IMR-90 (cell line): Measurements from ENCODE around the gene STX8. TPM values are rescaled to one million over a fixed set of nuclear protein-coding genes. Genes with fewer than 3 reads are reported as not detected.

ENCODE experiments used
- ATAC-seq: fragments of 200-7000 bp; cut with Tn5 transposase; 2 replicates; pipeline ENCODE4 v1.9.1; 2020; ENCODE audit warnings: low read depth, mild to moderate bottlenecking, moderate library complexity
- BruUV-seq: library from RNA; stranded (reverse); fragments of 400-500 nt; replicated peaks from 2 replicates; lab custom pipeline; 2021; lab: Mats Ljungman, UMichigan
- CTCF ChIA-PET: fragments of 300-600 bp; formaldehyde crosslinking; extraction: SDS; loops from one replicate; lab custom pipeline; 2021; ENCODE audit warnings: antibody characterized with exemption; lab: Yijun Ruan, JAX
- POLR2A ChIA-PET: fragments of 300-600 bp; sonication (Branson Sonifier 250); formaldehyde crosslinking; loops from one replicate; lab custom pipeline; 2022; ENCODE audit warnings: antibody characterized with exemption; ENCODE audit not compliant: unreplicated experiment; lab: Charles Lee
- DNase-seq: peaks from one replicate; pipeline ENCODE4 v3.0.0; 2013
- H2AFZ ChIP-seq: replicated peaks from 2 replicates; pipeline ENCODE3; 2013; ENCODE audit warnings: low read length, mild to moderate bottlenecking; ENCODE audit not compliant: poor library complexity
- H2AK5ac ChIP-seq: 2 replicates; pipeline ENCODE4 v1.6.1; 2013; ENCODE audit warnings: low read depth, low read length, inconsistent platforms
- H2AK9ac ChIP-seq: replicated peaks from 2 replicates; pipeline ENCODE3; 2013; ENCODE audit warnings: mild to moderate bottlenecking, low read depth, low read length, moderate library complexity; ENCODE audit not compliant: poor library complexity
- H2BK120ac ChIP-seq: 2 replicates; pipeline ENCODE4 v1.6.1; 2013; ENCODE audit warnings: low read depth, low read length, inconsistent platforms
- H2BK15ac ChIP-seq: 3 replicates; pipeline ENCODE4 v1.6.1; 2013; ENCODE audit warnings: low read depth, low read length, inconsistent platforms
- H2BK20ac ChIP-seq: 2 replicates; pipeline ENCODE4 v1.6.1; 2013; ENCODE audit warnings: low read depth, mild to moderate bottlenecking, inconsistent platforms, low read length, moderate library complexity
- H2BK5ac ChIP-seq: 2 replicates; pipeline ENCODE4 v1.6.1; 2013; ENCODE audit warnings: mild to moderate bottlenecking, low read depth, low read length, inconsistent platforms; ENCODE audit not compliant: poor library complexity, severe bottlenecking
- H3K14ac ChIP-seq: replicated peaks from 2 replicates; pipeline ENCODE4 v1.6.1; 2013; ENCODE audit warnings: low read depth, low read length, inconsistent platforms
- H3K18ac ChIP-seq: 2 replicates; pipeline ENCODE4 v1.6.1; 2013; ENCODE audit warnings: low read depth, low read length, control low read depth
- H3K23ac ChIP-seq: 2 replicates; pipeline ENCODE4 v1.6.1; 2013; ENCODE audit warnings: low read depth, low read length, inconsistent platforms
- H3K27ac ChIP-seq: 2 replicates; pipeline ENCODE4 v1.5.1; 2013; ENCODE audit warnings: mild to moderate bottlenecking, control low read depth, low read length; ENCODE audit not compliant: insufficient read depth
- H3K27me3 ChIP-seq: 2 replicates; pipeline ENCODE4 v1.6.1; 2013; ENCODE audit warnings: low read length; ENCODE audit not compliant: control insufficient read depth, insufficient read depth
- H3K36me3 ChIP-seq: 2 replicates; pipeline ENCODE4 v1.6.1; 2013; ENCODE audit warnings: low read length, mixed read lengths; ENCODE audit not compliant: control insufficient read depth, insufficient read depth
- H3K4ac ChIP-seq: 2 replicates; pipeline ENCODE4 v1.6.1; 2013; ENCODE audit warnings: low read depth, low read length, inconsistent platforms
- H3K4me1 ChIP-seq: 2 replicates; pipeline ENCODE4 v1.6.1; 2013; ENCODE audit warnings: low read length, mixed read lengths; ENCODE audit not compliant: control insufficient read depth, insufficient read depth
- H3K4me2 ChIP-seq: 2 replicates; pipeline ENCODE4 v1.6.1; 2013; ENCODE audit warnings: low read depth, mild to moderate bottlenecking, control low read depth, low read length, moderate library complexity
- H3K4me3 ChIP-seq: 2 replicates; pipeline ENCODE4 v1.5.1; 2013; ENCODE audit warnings: low read depth, mild to moderate bottlenecking, control low read depth, low read length, moderate library complexity; ENCODE audit not compliant: insufficient read depth
- H3K56ac ChIP-seq: 2 replicates; pipeline ENCODE4 v1.6.1; 2013; ENCODE audit warnings: low read length, inconsistent platforms; ENCODE audit not compliant: insufficient read depth; ENCODE audit errors: extremely low read depth
- H3K79me1 ChIP-seq, 2 experiments: 2 replicates each; pipeline ENCODE4 v1.6.1; 2013; ENCODE audit warnings: low read length in 2 of 2, inconsistent platforms in 1 of 2, low read depth in 1 of 2
- H3K9ac ChIP-seq: 2 replicates; pipeline ENCODE4 v1.6.1; 2013; ENCODE audit warnings: low read depth, low read length, control low read depth
- H3K9me1 ChIP-seq: 2 replicates; pipeline ENCODE4 v1.6.1; 2013; ENCODE audit warnings: low read length, inconsistent platforms; ENCODE audit not compliant: insufficient read depth
- H3K9me3 ChIP-seq: 2 replicates; pipeline ENCODE4 v1.6.1; 2013; ENCODE audit warnings: low read length; ENCODE audit not compliant: control insufficient read depth, insufficient read depth
- H4K20me1 ChIP-seq: 2 replicates; pipeline ENCODE4 v1.6.1; 2013; ENCODE audit warnings: low read length, inconsistent platforms; ENCODE audit not compliant: insufficient read depth
- H4K5ac ChIP-seq: 2 replicates; pipeline ENCODE4 v1.6.1; 2013; ENCODE audit warnings: mild to moderate bottlenecking, low read depth, low read length, control low read depth
- H4K8ac ChIP-seq, 2 experiments: 2 replicates each; pipeline ENCODE4 v1.6.1; 2013; ENCODE audit warnings: low read depth in 2 of 2, low read length in 2 of 2, control low read depth in 1 of 2, inconsistent platforms in 1 of 2
- H4K91ac ChIP-seq: 2 replicates; pipeline ENCODE4 v1.6.1; 2013; ENCODE audit warnings: low read depth, low read length, inconsistent platforms; ENCODE audit not compliant: insufficient read depth
- BHLHE40 ChIP-seq: fragments of 150-350 bp; IDR thresholded peaks from 2 replicates; pipeline ENCODE4 v1.6.1; 2016; ENCODE audit warnings: mild to moderate bottlenecking, low read depth, low read length
- CEBPB ChIP-seq: IDR thresholded peaks from 2 replicates; pipeline ENCODE4 v1.6.1; 2012; ENCODE audit warnings: low read depth, low read length, improper control_type of control experiment
- CHD1 ChIP-seq: IDR thresholded peaks from 2 replicates; pipeline ENCODE4 v1.6.1; 2012; ENCODE audit warnings: low read depth, low read length, improper control_type of control experiment
- ELK1 ChIP-seq: fragments of 150-350 bp; IDR thresholded peaks from 2 replicates; pipeline ENCODE4 v1.6.1; 2016; ENCODE audit warnings: low read depth, mild to moderate bottlenecking, low read length, moderate library complexity, borderline replicate concordance
- FOS ChIP-seq: fragments of 150-350 bp; IDR thresholded peaks from 2 replicates; pipeline ENCODE4 v1.6.1; 2016; ENCODE audit warnings: low read depth, low read length
- MAFK ChIP-seq: IDR thresholded peaks from 2 replicates; pipeline ENCODE4 v1.6.1; 2012; ENCODE audit warnings: low read depth, low read length, improper control_type of control experiment
- MAZ ChIP-seq: IDR thresholded peaks from 2 replicates; pipeline ENCODE4 v1.6.1; 2012; ENCODE audit warnings: low read depth, mild to moderate bottlenecking, low read length, improper control_type of control experiment, moderate library complexity, borderline replicate concordance
- MXI1 ChIP-seq: IDR thresholded peaks from 2 replicates; pipeline ENCODE4 v1.6.1; 2012; ENCODE audit warnings: low read depth, mild to moderate bottlenecking, low read length, moderate library complexity, borderline replicate concordance
- NFE2L2 ChIP-seq: fragments of 150-350 bp; IDR thresholded peaks from 2 replicates; pipeline ENCODE4 v1.6.1; 2016; ENCODE audit warnings: low read depth, mild to moderate bottlenecking, low read length
- POLR2A ChIP-seq: IDR thresholded peaks from 2 replicates; pipeline ENCODE4 v1.6.1; 2012; ENCODE audit warnings: mild to moderate bottlenecking, low read depth, low read length
- RAD21 ChIP-seq: IDR thresholded peaks from 2 replicates; pipeline ENCODE4 v1.6.1; 2012; ENCODE audit warnings: low read length, improper control_type of control experiment
- RCOR1 ChIP-seq: IDR thresholded peaks from 2 replicates; pipeline ENCODE4 v1.6.1; 2012; ENCODE audit warnings: mild to moderate bottlenecking, low read length, improper control_type of control experiment; ENCODE audit not compliant: insufficient replicate concordance
- RFX5 ChIP-seq: IDR thresholded peaks from 2 replicates; pipeline ENCODE4 v1.8.0; 2012; ENCODE audit warnings: low read depth, mild to moderate bottlenecking, low read length, moderate library complexity
- SMC3 ChIP-seq: fragments of 150-350 bp; IDR thresholded peaks from 2 replicates; pipeline ENCODE4 v1.6.1; 2016; ENCODE audit warnings: low read depth, mild to moderate bottlenecking, antibody characterized with exemption, low read length, moderate library complexity
- USF2 ChIP-seq: fragments of 150-350 bp; IDR thresholded peaks from 2 replicates; pipeline ENCODE4 v1.6.1; 2017; ENCODE audit warnings: mild to moderate bottlenecking, antibody characterized with exemption, low read length, low read depth
- WGBS, 2 experiments: methylation state at CpG; one replicate each; pipeline versions ENCODE4 v1.1.5 to v1.1.7; 2013; ENCODE audit warnings: missing lambda C conversion rate in 2 of 2; ENCODE audit not compliant: insufficient read length in 1 of 2; ENCODE audit errors: extremely low coverage in 2 of 2; 5-methylcytosine and 5-hydroxymethylcytosine counted together
- dilution Hi-C: fragments of 300-500 bp; cut with HindIII; formaldehyde crosslinking; loops from one replicate; pipeline ENCODE4 v1.14.3; 2018; ENCODE audit warnings: low sequenced_read_pairs; ENCODE audit not compliant: unreplicated experiment
- in situ Hi-C: fragments of 300-500 bp; cut with MboI; formaldehyde crosslinking; loops from 3 replicates; pipeline ENCODE4 v1.14.3; 2019; ENCODE audit warnings: low sequenced_read_pairs, inconsistent platforms, mixed read lengths
- intact Hi-C: fragments of 100-400 bp; cut with micrococcal nuclease; formaldehyde crosslinking; loops from 2 replicates; pipeline ENCODE4 v1.10.0; 2022
- polyA plus RNA-seq, 3 experiments: library from polyadenylated mRNA; depleted of rRNA; stranded (reverse); fragments of >200 nt; gene quantifications; 2 replicates each; pipeline ENCODE4 v1.2.3, GENCODE V29; 2012; ENCODE audit warnings: low replicate concordance in 1 of 3
- total RNA-seq: library from RNA; depleted of rRNA; stranded (reverse); fragments of >200 nt; gene quantifications from 2 replicates; pipeline ENCODE4 v1.2.3, GENCODE V29; 2012
- TF ChIP-seq, protein P1 (sequence below): conservative IDR thresholded peaks from 2 replicates; pipeline ENCODE4 v1.5.1; 2012; ENCODE audit warnings: mild to moderate bottlenecking, low read depth, low read length, improper control_type of control experiment

The STX8 gene
- total and polyA plus RNA-seq, 2 of the 4 experiments (the other 2 are of a cell fraction): 26.5 to 47.0 TPM

GRCh38 chr17:9488556-9488955 is 87.1 kb downstream of the STX8 start:
- peaks cover 1% of the 10 kb centered on the region; the same call in 1 of the 2 replicates for H3K36me3 ChIP-seq
- TF ChIP-seq BHLHE40 (no peak), ELK1 (no peak), NFE2L2 (no peak), CHD1 (no peak), RCOR1 (no peak), MXI1 (no peak), MAZ (no peak), RFX5 (no peak), USF2 (no peak), POLR2A (no peak), SMC3 (no peak), FOS (no peak), RAD21 (no peak), CEBPB (no peak), MAFK (no peak)
- TF ChIP-seq, protein P1, sequence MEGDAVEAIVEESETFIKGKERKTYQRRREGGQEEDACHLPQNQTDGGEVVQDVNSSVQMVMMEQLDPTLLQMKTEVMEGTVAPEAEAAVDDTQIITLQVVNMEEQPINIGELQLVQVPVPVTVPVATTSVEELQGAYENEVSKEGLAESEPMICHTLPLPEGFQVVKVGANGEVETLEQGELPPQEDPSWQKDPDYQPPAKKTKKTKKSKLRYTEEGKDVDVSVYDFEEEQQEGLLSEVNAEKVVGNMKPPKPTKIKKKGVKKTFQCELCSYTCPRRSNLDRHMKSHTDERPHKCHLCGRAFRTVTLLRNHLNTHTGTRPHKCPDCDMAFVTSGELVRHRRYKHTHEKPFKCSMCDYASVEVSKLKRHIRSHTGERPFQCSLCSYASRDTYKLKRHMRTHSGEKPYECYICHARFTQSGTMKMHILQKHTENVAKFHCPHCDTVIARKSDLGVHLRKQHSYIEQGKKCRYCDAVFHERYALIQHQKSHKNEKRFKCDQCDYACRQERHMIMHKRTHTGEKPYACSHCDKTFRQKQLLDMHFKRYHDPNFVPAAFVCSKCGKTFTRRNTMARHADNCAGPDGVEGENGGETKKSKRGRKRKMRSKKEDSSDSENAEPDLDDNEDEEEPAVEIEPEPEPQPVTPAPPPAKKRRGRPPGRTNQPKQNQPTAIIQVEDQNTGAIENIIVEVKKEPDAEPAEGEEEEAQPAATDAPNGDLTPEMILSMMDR: no peak
- no peaks in the 10 kb centered on the region for H3K9me3 ChIP-seq
- ChIA-PET CTCF (no interaction called here), POLR2A (interaction anchor here (0.5 kb wide), 1 partner anchor 12 kb away, joined by 4 read pairs; no protein-coding TSS in a partner anchor)
- in situ Hi-C loops: no loop called here
- H2AK5ac ChIP-seq: no peak overlapping the region
- no peaks in the 10 kb centered on the region for H4K20me1 ChIP-seq
- BruUV-seq: no TSS peak
- no peak overlapping the region for H2BK120ac ChIP-seq
- no peaks in the 10 kb centered on the region for H3K4me1 ChIP-seq
- dilution Hi-C loops: no loop called here
- H3K9ac ChIP-seq: no peak overlapping the region
- DNase-seq: peak; percentile 32
- no peaks in the 10 kb centered on the region for H3K79me1 ChIP-seq
- no peak overlapping the region for H3K14ac ChIP-seq
- no peak overlapping the region for H3K4ac ChIP-seq
- no peaks in the 10 kb centered on the region for H3K27me3 ChIP-seq
- no peak for ATAC-seq
- no peak overlapping the region for H2BK20ac ChIP-seq
- no peak overlapping the region for H2AFZ ChIP-seq
- H4K8ac ChIP-seq: no peak overlapping the region
- no peak overlapping the region for H3K4me2 ChIP-seq
- intact Hi-C loops: no loop called here
- no peak overlapping the region for H3K4me3 ChIP-seq
- H3K27ac ChIP-seq: no peak overlapping the region
- no peak overlapping the region for H3K23ac ChIP-seq
- no CpG with 5 or more reads among the region's 5 CpGs for WGBS, 2 experiments
- no peak overlapping the region for H3K56ac ChIP-seq
- no peak overlapping the region for H2AK9ac ChIP-seq
- H3K18ac ChIP-seq: no peak overlapping the region
- H4K91ac ChIP-seq: no peak overlapping the region
- no peak overlapping the region for H4K5ac ChIP-seq
- 0 out of 2 replicates have a peak, but pooled peaks cover 2% of the 10 kb centered on the region for H3K9me1 ChIP-seq
- H2BK15ac ChIP-seq: no peak overlapping the region
- no peak overlapping the region for H2BK5ac ChIP-seq
